GM12873 (cell line): ENCODE results near the gene BICD2.

Experiments used
- TF ChIP-seq, protein P1 (sequence below): IDR thresholded peaks from 2 replicates; pipeline ENCODE4 v1.5.1; 2012; ENCODE audit warnings: low read depth, mild to moderate bottlenecking, moderate library complexity, low read length, control low read depth; ENCODE audit not compliant: insufficient read depth; ENCODE audit errors: missing control alignments

BICD2 gene

DNA sequence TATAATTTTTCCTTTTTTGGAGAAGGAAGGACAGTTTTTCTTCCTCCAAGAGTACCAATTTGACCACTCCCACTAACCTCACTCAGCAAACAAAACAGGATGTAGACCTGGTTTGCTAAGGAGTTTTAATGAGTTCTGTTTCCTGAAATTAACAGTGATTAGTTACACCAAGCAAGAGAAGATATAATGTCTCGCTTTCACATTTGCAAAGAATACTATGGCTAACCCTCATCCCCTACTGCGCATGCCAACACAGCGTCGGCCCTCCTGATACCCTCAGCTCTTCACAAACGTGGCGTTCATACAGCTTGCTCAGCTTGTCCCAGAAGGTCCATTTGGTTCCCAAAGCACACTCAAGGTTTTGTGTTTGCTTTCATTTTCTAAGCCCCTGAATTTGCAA, 52.8 kb downstream of the BICD2 start:
- TF ChIP-seq, protein P1, sequence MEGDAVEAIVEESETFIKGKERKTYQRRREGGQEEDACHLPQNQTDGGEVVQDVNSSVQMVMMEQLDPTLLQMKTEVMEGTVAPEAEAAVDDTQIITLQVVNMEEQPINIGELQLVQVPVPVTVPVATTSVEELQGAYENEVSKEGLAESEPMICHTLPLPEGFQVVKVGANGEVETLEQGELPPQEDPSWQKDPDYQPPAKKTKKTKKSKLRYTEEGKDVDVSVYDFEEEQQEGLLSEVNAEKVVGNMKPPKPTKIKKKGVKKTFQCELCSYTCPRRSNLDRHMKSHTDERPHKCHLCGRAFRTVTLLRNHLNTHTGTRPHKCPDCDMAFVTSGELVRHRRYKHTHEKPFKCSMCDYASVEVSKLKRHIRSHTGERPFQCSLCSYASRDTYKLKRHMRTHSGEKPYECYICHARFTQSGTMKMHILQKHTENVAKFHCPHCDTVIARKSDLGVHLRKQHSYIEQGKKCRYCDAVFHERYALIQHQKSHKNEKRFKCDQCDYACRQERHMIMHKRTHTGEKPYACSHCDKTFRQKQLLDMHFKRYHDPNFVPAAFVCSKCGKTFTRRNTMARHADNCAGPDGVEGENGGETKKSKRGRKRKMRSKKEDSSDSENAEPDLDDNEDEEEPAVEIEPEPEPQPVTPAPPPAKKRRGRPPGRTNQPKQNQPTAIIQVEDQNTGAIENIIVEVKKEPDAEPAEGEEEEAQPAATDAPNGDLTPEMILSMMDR = no peak

DNA sequence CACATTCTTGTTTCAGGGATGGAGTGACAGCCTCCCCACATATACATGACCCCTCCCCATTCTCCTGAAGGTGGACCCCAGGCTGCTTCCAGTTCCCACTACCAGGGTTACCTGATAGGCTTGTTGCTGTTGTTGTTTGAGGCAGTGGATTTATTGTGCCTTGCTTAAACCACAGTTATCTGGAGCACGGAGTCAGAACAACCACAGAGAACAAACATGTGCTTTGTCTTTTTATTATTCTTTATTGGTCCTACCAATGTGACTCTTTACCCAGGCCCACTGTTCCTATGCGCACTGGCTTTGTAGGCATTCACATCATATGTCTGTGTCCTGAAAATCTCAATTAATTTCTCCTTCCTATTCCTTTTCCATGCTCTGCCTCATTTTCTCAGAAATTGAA, 53.5 kb downstream of the BICD2 start:
- TF ChIP-seq, protein P1 = no peak

DNA sequence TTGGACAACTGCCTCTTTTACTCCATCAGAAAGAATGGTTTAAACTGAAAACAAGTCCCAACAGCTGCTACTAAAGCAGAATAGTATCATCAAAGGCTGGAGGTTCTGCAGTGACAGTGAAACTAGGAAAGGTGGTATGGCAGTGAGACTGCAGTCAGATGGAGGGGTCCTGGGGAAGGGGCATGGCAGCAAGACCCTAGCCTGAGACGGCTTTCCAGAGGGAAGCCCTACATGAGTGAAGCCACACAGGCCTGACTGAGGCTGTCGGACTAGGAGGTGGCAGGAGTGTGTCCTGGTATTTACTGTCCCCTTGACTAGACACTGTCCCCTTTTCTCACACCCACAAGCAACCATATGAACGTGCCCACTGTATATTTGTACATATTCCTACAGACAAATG, 54.3 kb downstream of the BICD2 start:
- TF ChIP-seq, protein P1 = no peak

DNA sequence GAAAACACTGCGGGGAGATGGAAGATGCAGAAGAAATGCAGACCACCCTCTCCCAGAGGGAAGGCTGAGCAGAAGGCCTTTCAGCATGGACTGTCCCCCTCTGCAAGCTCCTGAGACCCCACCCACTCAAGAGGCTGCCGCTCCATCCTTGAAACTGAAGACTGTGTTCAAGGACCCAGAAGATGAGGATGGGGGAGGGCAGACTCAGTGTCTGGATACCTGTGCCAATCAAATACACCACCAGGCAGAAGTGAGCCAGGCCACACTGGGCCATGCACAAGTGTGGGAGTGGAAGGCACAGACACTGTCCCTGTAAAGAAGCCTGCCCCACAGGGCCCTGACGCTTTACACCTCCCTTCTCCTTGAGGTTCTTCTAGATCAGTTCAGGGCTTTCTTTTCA, 54.7 kb downstream of the BICD2 start:
- TF ChIP-seq, protein P1 = no peak

DNA sequence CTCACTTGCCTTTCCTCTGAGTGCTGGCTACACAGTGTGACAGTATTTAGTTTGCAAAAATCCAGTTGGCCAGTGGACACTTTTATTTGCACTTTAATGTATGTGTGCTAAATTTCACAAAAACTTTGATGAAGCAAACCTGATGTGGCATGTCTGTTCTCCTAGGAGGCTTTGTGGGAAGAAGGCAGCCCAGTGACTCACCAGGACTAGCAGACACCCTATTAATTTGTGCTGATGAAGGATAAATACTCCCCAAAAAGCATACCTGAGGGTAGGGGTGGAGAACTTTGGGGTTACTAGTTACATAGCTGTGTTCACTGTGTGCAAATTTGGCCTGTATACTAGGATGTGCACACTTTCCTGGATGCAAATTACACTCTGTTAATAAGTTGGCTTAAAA, 55.4 kb downstream of the BICD2 start:
- TF ChIP-seq, protein P1 = no peak

DNA sequence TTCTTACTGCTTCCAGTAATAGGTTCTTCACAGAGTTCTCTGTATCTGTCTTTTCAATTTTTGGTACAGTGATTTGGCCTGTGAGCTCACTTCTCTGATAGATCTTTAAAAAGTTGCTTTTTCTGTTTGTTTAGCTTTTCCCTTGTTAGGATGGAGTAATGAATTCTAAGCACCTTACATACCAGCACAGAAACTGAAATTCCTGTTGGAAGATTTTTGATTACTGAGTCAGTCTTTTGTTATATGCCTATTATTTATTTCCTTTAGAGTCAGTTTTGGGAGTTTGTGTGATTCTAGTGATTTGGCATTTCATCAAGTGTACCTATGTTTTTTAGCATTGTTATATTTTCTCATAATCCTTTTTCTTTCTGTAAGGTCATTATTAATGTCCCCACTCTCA, 57.1 kb downstream of the BICD2 start:
- TF ChIP-seq, protein P1 = no peak

DNA sequence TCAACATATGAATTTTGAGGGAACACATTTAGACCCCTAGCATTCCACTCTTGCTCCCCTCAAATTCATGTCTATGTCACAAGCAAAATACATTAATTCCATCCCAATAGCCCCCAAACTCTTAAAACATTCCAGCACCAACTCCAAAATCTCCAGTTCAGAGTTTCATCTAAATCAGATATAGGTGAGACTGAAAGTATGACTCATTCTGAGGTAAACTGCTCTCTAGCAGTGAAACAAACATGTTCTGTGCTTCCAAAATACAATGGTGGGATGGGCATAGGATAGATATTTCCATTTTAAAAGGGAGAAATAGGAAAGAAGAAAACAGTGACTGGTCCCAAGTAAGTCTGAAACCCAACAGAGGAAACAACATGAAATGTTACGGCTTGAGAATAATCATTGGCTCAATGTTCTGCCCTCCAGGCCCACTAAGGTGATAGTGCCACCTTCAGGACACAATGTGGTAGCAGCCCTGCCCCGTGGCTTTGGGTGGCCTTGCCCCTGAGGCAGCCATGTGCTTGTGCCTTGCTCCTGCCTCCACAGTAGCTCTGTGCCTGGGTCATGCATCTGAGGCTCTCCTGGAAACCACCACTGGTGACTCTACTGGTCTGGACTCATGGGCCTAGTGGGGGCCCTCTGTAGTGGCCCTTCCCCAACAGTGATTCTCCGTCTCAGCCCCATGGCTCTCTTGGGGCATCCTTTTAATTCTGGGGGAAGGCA, 58.3 kb downstream of the BICD2 start:
- TF ChIP-seq, protein P1 = peak; percentile 85
